ENCODE measurements around the gene NEMP2.

Gene NEMP2

GRCh38 chr2:190570871-190571270 is 36.3 kb upstream of the NEMP2 start:
- peaks cover 20% of the 10 kb centered on the region for H3K9me3 Mint-ChIP-seq
- no peak overlapping the region for H3K4me3 Mint-ChIP-seq
- no peaks in the 10 kb centered on the region for H3K27me3 Mint-ChIP-seq (ENCODE audit: low read depth)
- peaks cover 3% of the 10 kb centered on the region for H3K4me1 Mint-ChIP-seq (ENCODE audit: low read depth)
- H3K27ac Mint-ChIP-seq, result no peak overlapping the region
- H3K36me3 Mint-ChIP-seq (ENCODE audit: low read depth), result peaks cover 9% of the 10 kb centered on the region

GRCh38 chr2:190569994-190570755 is 35.7 kb upstream of the NEMP2 start:
- Mint-ChIP-seq H3K9me3 (peaks cover 27% of the 10 kb centered on the region), H3K4me1 (ENCODE audit: low read depth) (no peaks in the 10 kb centered on the region), H3K4me3 (no peak overlapping the region), H3K27me3 (ENCODE audit: low read depth) (no peaks in the 10 kb centered on the region), H3K27ac (no peak overlapping the region), H3K36me3 (ENCODE audit: low read depth) (peaks cover 9% of the 10 kb centered on the region)

- no peaks in the 10 kb centered on the region for H3K27me3 Mint-ChIP-seq (ENCODE audit: low read depth)
- H3K27ac Mint-ChIP-seq, result no peak overlapping the region
- H3K4me1 Mint-ChIP-seq (ENCODE audit: low read depth), result peaks cover 9% of the 10 kb centered on the region
- no peak overlapping the region for H3K4me3 Mint-ChIP-seq
- peaks cover 14% of the 10 kb centered on the region for H3K36me3 Mint-ChIP-seq (ENCODE audit: low read depth)
- peaks cover 35% of the 10 kb centered on the region for H3K9me3 Mint-ChIP-seq
Observed at GRCh38 chr2:190564838-190565237, 30.3 kb upstream of the NEMP2 start.

- H3K27ac Mint-ChIP-seq, result no peak overlapping the region
- no peak overlapping the region for H3K4me3 Mint-ChIP-seq
- peaks cover 14% of the 10 kb centered on the region for H3K36me3 Mint-ChIP-seq (ENCODE audit: low read depth)
- H3K9me3 Mint-ChIP-seq, result peaks cover 35% of the 10 kb centered on the region
- H3K27me3 Mint-ChIP-seq (ENCODE audit: low read depth), result no peaks in the 10 kb centered on the region
- peaks cover 9% of the 10 kb centered on the region for H3K4me1 Mint-ChIP-seq (ENCODE audit: low read depth)
Observed at GRCh38 chr2:190563646-190564045, 29.1 kb upstream of the NEMP2 start.

- no peaks in the 10 kb centered on the region for H3K27me3 Mint-ChIP-seq (ENCODE audit: low read depth)
- H3K4me3 Mint-ChIP-seq, result no peak overlapping the region
- H3K27ac Mint-ChIP-seq, result peak overlapping the region; percentile 43
- H3K4me1 Mint-ChIP-seq (ENCODE audit: low read depth), result peaks cover 9% of the 10 kb centered on the region
- peaks cover 33% of the 10 kb centered on the region for H3K9me3 Mint-ChIP-seq
- peaks cover 12% of the 10 kb centered on the region for H3K36me3 Mint-ChIP-seq (ENCODE audit: low read depth)
Observed at GRCh38 chr2:190563109-190563508, 28.6 kb upstream of the NEMP2 start.

GRCh38 chr2:190562121-190562520 is 27.6 kb upstream of the NEMP2 start:
- Mint-ChIP-seq H3K4me1 (ENCODE audit: low read depth) (peaks cover 9% of the 10 kb centered on the region), H3K27me3 (ENCODE audit: low read depth) (no peaks in the 10 kb centered on the region), H3K9me3 (peaks cover 25% of the 10 kb centered on the region), H3K27ac (no peak overlapping the region), H3K36me3 (ENCODE audit: low read depth) (peaks cover 6% of the 10 kb centered on the region), H3K4me3 (no peak overlapping the region)

- no peak overlapping the region for H3K27ac Mint-ChIP-seq
- no peak overlapping the region for H3K4me3 Mint-ChIP-seq
- peaks cover 17% of the 10 kb centered on the region for H3K9me3 Mint-ChIP-seq
- H3K27me3 Mint-ChIP-seq (ENCODE audit: low read depth), result no peaks in the 10 kb centered on the region
- peaks cover 5% of the 10 kb centered on the region for H3K36me3 Mint-ChIP-seq (ENCODE audit: low read depth)
- peaks cover 9% of the 10 kb centered on the region for H3K4me1 Mint-ChIP-seq (ENCODE audit: low read depth)
Observed at GRCh38 chr2:190561094-190561493, 26.6 kb upstream of the NEMP2 start.

GRCh38 chr2:190554357-190555006 is 20.0 kb upstream of the NEMP2 start:
- Mint-ChIP-seq H3K4me3 (no peak overlapping the region), H3K36me3 (ENCODE audit: low read depth) (peaks cover 6% of the 10 kb centered on the region), H3K27ac (no peak overlapping the region), H3K27me3 (ENCODE audit: low read depth) (no peaks in the 10 kb centered on the region), H3K9me3 (peaks cover 11% of the 10 kb centered on the region), H3K4me1 (ENCODE audit: low read depth) (peaks cover 10% of the 10 kb centered on the region)

- Mint-ChIP-seq H3K4me3 (no peak overlapping the region), H3K27me3 (ENCODE audit: low read depth) (no peaks in the 10 kb centered on the region), H3K4me1 (ENCODE audit: low read depth) (peaks cover 10% of the 10 kb centered on the region), H3K27ac (no peak overlapping the region), H3K9me3 (peaks cover 11% of the 10 kb centered on the region), H3K36me3 (ENCODE audit: low read depth) (peaks cover 10% of the 10 kb centered on the region)
Observed at GRCh38 chr2:190553254-190553653, 18.7 kb upstream of the NEMP2 start.

GRCh38 chr2:190551928-190552327 is 17.4 kb upstream of the NEMP2 start:
- peaks cover 11% of the 10 kb centered on the region for H3K9me3 Mint-ChIP-seq
- H3K4me3 Mint-ChIP-seq, result no peak overlapping the region
- peaks cover 10% of the 10 kb centered on the region for H3K4me1 Mint-ChIP-seq (ENCODE audit: low read depth)

GRCh38 chr2:190550137-190550536 is 15.6 kb upstream of the NEMP2 start:
- peaks cover 11% of the 10 kb centered on the region for H3K4me1 Mint-ChIP-seq (ENCODE audit: low read depth)
- H3K27ac Mint-ChIP-seq, result no peak overlapping the region
- H3K4me3 Mint-ChIP-seq, result no peak overlapping the region
- no peaks in the 10 kb centered on the region for H3K27me3 Mint-ChIP-seq (ENCODE audit: low read depth)
- peaks cover 6% of the 10 kb centered on the region for H3K9me3 Mint-ChIP-seq
- peaks cover 8% of the 10 kb centered on the region for H3K36me3 Mint-ChIP-seq (ENCODE audit: low read depth)

More at GRCh38 chr2:190551928-190552327, 17.4 kb upstream of the NEMP2 start:
- peak overlapping the region; percentile 49 for H3K27ac Mint-ChIP-seq
- H3K36me3 Mint-ChIP-seq (ENCODE audit: low read depth), result peaks cover 10% of the 10 kb centered on the region
- no peaks in the 10 kb centered on the region for H3K27me3 Mint-ChIP-seq (ENCODE audit: low read depth)

- H3K36me3 Mint-ChIP-seq (ENCODE audit: low read depth), result peaks cover 11% of the 10 kb centered on the region
- H3K9me3 Mint-ChIP-seq, result peaks cover 11% of the 10 kb centered on the region
- H3K27ac Mint-ChIP-seq, result no peak overlapping the region
- H3K4me1 Mint-ChIP-seq (ENCODE audit: low read depth), result peaks cover 12% of the 10 kb centered on the region
- no peaks in the 10 kb centered on the region for H3K27me3 Mint-ChIP-seq (ENCODE audit: low read depth)
- H3K4me3 Mint-ChIP-seq, result no peak overlapping the region
Observed at GRCh38 chr2:190547886-190548285, 13.4 kb upstream of the NEMP2 start.

- Mint-ChIP-seq H3K27ac (no peak overlapping the region), H3K27me3 (ENCODE audit: low read depth) (no peaks in the 10 kb centered on the region), H3K4me1 (ENCODE audit: low read depth) (peaks cover 6% of the 10 kb centered on the region), H3K4me3 (no peak overlapping the region), H3K9me3 (peaks cover 21% of the 10 kb centered on the region), H3K36me3 (ENCODE audit: low read depth) (peaks cover 19% of the 10 kb centered on the region)
Observed at GRCh38 chr2:190546734-190547133, 12.2 kb upstream of the NEMP2 start.

GRCh38 chr2:190545555-190546385 is 11.2 kb upstream of the NEMP2 start:
- Mint-ChIP-seq H3K9me3 (peaks cover 25% of the 10 kb centered on the region), H3K27ac (no peak overlapping the region), H3K27me3 (ENCODE audit: low read depth) (no peaks in the 10 kb centered on the region), H3K4me3 (no peak overlapping the region), H3K36me3 (ENCODE audit: low read depth) (peaks cover 25% of the 10 kb centered on the region), H3K4me1 (ENCODE audit: low read depth) (peaks cover 2% of the 10 kb centered on the region)
